ENCODE data around the gene RIC1.
"Not testable (repeated sequence)": the region's sequence is repeated elsewhere in the genome, so short reads cannot be mapped to it uniquely, and the experiment has no call there.

RIC1 gene

GRCh38 chr9:5624655-5625054, 4.3 kb upstream of the RIC1 start:
- no peak overlapping the region for H3K4me2 ChIP-seq (ENCODE audit: low read length)
- H3K4me1 ChIP-seq (ENCODE audit: control insufficient read depth, insufficient read depth, low read length), result peaks cover 34% of the 10 kb centered on the region
- no peaks in the 10 kb centered on the region for H3K27me3 ChIP-seq (ENCODE audit: control insufficient read depth, insufficient read depth, low read length)
- no peaks in the 10 kb centered on the region for H3K9me3 ChIP-seq (replicated peaks; ENCODE audit: low read length)
- H3K9ac ChIP-seq (ENCODE audit: low read depth, low read length), result no peak overlapping the region
- H3K36me3 ChIP-seq (ENCODE audit: insufficient read depth, low read length), result no peaks in the 10 kb centered on the region
- H3K4me3 ChIP-seq (ENCODE audit: low read length), result no peak overlapping the region

- peak overlapping the region; percentile 94 for H3K4me2 ChIP-seq (ENCODE audit: low read length)
- H3K4me1 ChIP-seq (ENCODE audit: control insufficient read depth, insufficient read depth, low read length), result peaks cover 22% of the 10 kb centered on the region
- H3K36me3 ChIP-seq (ENCODE audit: insufficient read depth, low read length), result no peaks in the 10 kb centered on the region
- H3K9me3 ChIP-seq (replicated peaks; ENCODE audit: low read length), result no peaks in the 10 kb centered on the region
- no peaks in the 10 kb centered on the region for H3K27me3 ChIP-seq (ENCODE audit: control insufficient read depth, insufficient read depth, low read length)
- peak overlapping the region; percentile 96 for H3K9ac ChIP-seq (ENCODE audit: low read depth, low read length)
- H3K4me3 ChIP-seq (ENCODE audit: low read length), result peak overlapping the region; percentile 79
These were observed 1.9 kb upstream of the RIC1 start for GRCh38 chr9:5626727-5627634.

- H3K36me3 ChIP-seq (ENCODE audit: insufficient read depth, low read length); H3K27me3 ChIP-seq (ENCODE audit: control insufficient read depth, insufficient read depth, low read length); H3K9me3 ChIP-seq (replicated peaks; ENCODE audit: low read length): not testable (repeated sequence)
- Histone ChIP-seq H3K4me3 (ENCODE audit: low read length) (peak overlapping the region; percentile 79), H3K9ac (ENCODE audit: low read depth, low read length) (peak overlapping the region; percentile 96), H3K4me2 (ENCODE audit: low read length) (peak overlapping the region; percentile 94), H3K4me1 (ENCODE audit: control insufficient read depth, insufficient read depth, low read length) (peaks cover 26% of the 10 kb centered on the region)
These were observed 1.2 kb upstream of the RIC1 start for GRCh38 chr9:5627686-5628085.

GRCh38 chr9:5628183-5628529, 751 bp upstream of the RIC1 start:
- H3K27me3 ChIP-seq (ENCODE audit: control insufficient read depth, insufficient read depth, low read length), result no peaks in the 10 kb centered on the region
- peak overlapping the region; percentile 96 for H3K9ac ChIP-seq (ENCODE audit: low read depth, low read length)
- peak overlapping the region; percentile 79 for H3K4me3 ChIP-seq (ENCODE audit: low read length)
- no peaks in the 10 kb centered on the region for H3K9me3 ChIP-seq (replicated peaks; ENCODE audit: low read length)
- peaks cover 30% of the 10 kb centered on the region for H3K4me1 ChIP-seq (ENCODE audit: control insufficient read depth, insufficient read depth, low read length)
- H3K4me2 ChIP-seq (ENCODE audit: low read length), result peak overlapping the region; percentile 94
- H3K36me3 ChIP-seq (ENCODE audit: insufficient read depth, low read length), result no peaks in the 10 kb centered on the region

- H3K4me3 ChIP-seq (ENCODE audit: low read length), result peak overlapping the region; percentile 79
- H3K9me3 ChIP-seq (replicated peaks; ENCODE audit: low read length), result no peaks in the 10 kb centered on the region
- H3K4me2 ChIP-seq (ENCODE audit: low read length), result peak overlapping the region; percentile 94
- no peaks in the 10 kb centered on the region for H3K27me3 ChIP-seq (ENCODE audit: control insufficient read depth, insufficient read depth, low read length)
- H3K4me1 ChIP-seq (ENCODE audit: control insufficient read depth, insufficient read depth, low read length), result peaks cover 31% of the 10 kb centered on the region
- H3K9ac ChIP-seq (ENCODE audit: low read depth, low read length), result peak overlapping the region; percentile 96
- no peaks in the 10 kb centered on the region for H3K36me3 ChIP-seq (ENCODE audit: insufficient read depth, low read length)
These were observed 589 bp downstream of the RIC1 start for GRCh38 chr9:5629312-5630080.

GRCh38 chr9:5630081-5630507, 1.2 kb downstream of the RIC1 start:
- H3K9ac ChIP-seq (ENCODE audit: low read depth, low read length), result peak overlapping the region; percentile 96
- no peaks in the 10 kb centered on the region for H3K36me3 ChIP-seq (ENCODE audit: insufficient read depth, low read length)
- peak overlapping the region; percentile 94 for H3K4me2 ChIP-seq (ENCODE audit: low read length)
- no peaks in the 10 kb centered on the region for H3K27me3 ChIP-seq (ENCODE audit: control insufficient read depth, insufficient read depth, low read length)
- H3K9me3 ChIP-seq (replicated peaks; ENCODE audit: low read length), result no peaks in the 10 kb centered on the region
- H3K4me1 ChIP-seq (ENCODE audit: control insufficient read depth, insufficient read depth, low read length), result peaks cover 31% of the 10 kb centered on the region
- peak overlapping the region; percentile 79 for H3K4me3 ChIP-seq (ENCODE audit: low read length)

- Histone ChIP-seq H3K4me1 (ENCODE audit: control insufficient read depth, insufficient read depth, low read length) (peaks cover 31% of the 10 kb centered on the region), H3K9me3 (replicated peaks; ENCODE audit: low read length) (no peaks in the 10 kb centered on the region), H3K4me2 (ENCODE audit: low read length) (peak overlapping the region; percentile 94), H3K36me3 (ENCODE audit: insufficient read depth, low read length) (no peaks in the 10 kb centered on the region), H3K9ac (ENCODE audit: low read depth, low read length) (peak overlapping the region; percentile 96), H3K4me3 (ENCODE audit: low read length) (peak overlapping the region; percentile 79), H3K27me3 (ENCODE audit: control insufficient read depth, insufficient read depth, low read length) (no peaks in the 10 kb centered on the region)
These were observed 2.1 kb downstream of the RIC1 start for GRCh38 chr9:5631026-5631425.

GRCh38 chr9:5632540-5632939, 3.6 kb downstream of the RIC1 start:
- Histone ChIP-seq H3K9me3 (replicated peaks; ENCODE audit: low read length) (no peaks in the 10 kb centered on the region), H3K4me2 (ENCODE audit: low read length) (peak overlapping the region; percentile 21), H3K27me3 (ENCODE audit: control insufficient read depth, insufficient read depth, low read length) (no peaks in the 10 kb centered on the region), H3K4me1 (ENCODE audit: control insufficient read depth, insufficient read depth, low read length) (peaks cover 21% of the 10 kb centered on the region), H3K9ac (ENCODE audit: low read depth, low read length) (no peak overlapping the region), H3K4me3 (ENCODE audit: low read length) (no peak overlapping the region), H3K36me3 (ENCODE audit: insufficient read depth, low read length) (no peaks in the 10 kb centered on the region)

- no peaks in the 10 kb centered on the region for H3K9me3 ChIP-seq (replicated peaks; ENCODE audit: low read length)
- no peak overlapping the region for H3K9ac ChIP-seq (ENCODE audit: low read depth, low read length)
- H3K4me3 ChIP-seq (ENCODE audit: low read length), result no peak overlapping the region
These were observed 4.3 kb downstream of the RIC1 start for GRCh38 chr9:5633243-5633642.

GRCh38 chr9:5635390-5635789, 6.5 kb downstream of the RIC1 start:
- Histone ChIP-seq H3K4me1 (ENCODE audit: control insufficient read depth, insufficient read depth, low read length) (peaks cover 15% of the 10 kb centered on the region), H3K4me2 (ENCODE audit: low read length) (no peak overlapping the region), H3K4me3 (ENCODE audit: low read length) (no peak overlapping the region), H3K36me3 (ENCODE audit: insufficient read depth, low read length) (no peaks in the 10 kb centered on the region), H3K9ac (ENCODE audit: low read depth, low read length) (no peak overlapping the region), H3K27me3 (ENCODE audit: control insufficient read depth, insufficient read depth, low read length) (no peaks in the 10 kb centered on the region), H3K9me3 (replicated peaks; ENCODE audit: low read length) (no peaks in the 10 kb centered on the region)

More at GRCh38 chr9:5633243-5633642, 4.3 kb downstream of the RIC1 start:
- peak overlapping the region; percentile 36 for H3K4me2 ChIP-seq (ENCODE audit: low read length)
- H3K27me3 ChIP-seq (ENCODE audit: control insufficient read depth, insufficient read depth, low read length), result no peaks in the 10 kb centered on the region
- H3K4me1 ChIP-seq (ENCODE audit: control insufficient read depth, insufficient read depth, low read length), result peaks cover 15% of the 10 kb centered on the region
- no peaks in the 10 kb centered on the region for H3K36me3 ChIP-seq (ENCODE audit: insufficient read depth, low read length)

GRCh38 chr9:5639816-5640215, 10.9 kb downstream of the RIC1 start:
- no peak overlapping the region for H3K4me3 ChIP-seq (ENCODE audit: low read length)
- no peaks in the 10 kb centered on the region for H3K9me3 ChIP-seq (replicated peaks; ENCODE audit: low read length)
- no peak overlapping the region for H3K4me2 ChIP-seq (ENCODE audit: low read length)
- peaks cover 6% of the 10 kb centered on the region for H3K4me1 ChIP-seq (ENCODE audit: control insufficient read depth, insufficient read depth, low read length)
- no peaks in the 10 kb centered on the region for H3K36me3 ChIP-seq (ENCODE audit: insufficient read depth, low read length)
- no peak overlapping the region for H3K9ac ChIP-seq (ENCODE audit: low read depth, low read length)
- H3K27me3 ChIP-seq (ENCODE audit: control insufficient read depth, insufficient read depth, low read length), result no peaks in the 10 kb centered on the region

Data from skeletal muscle satellite cell (primary cell).